ENCODE measurements around the gene NDUFAF3.

Gene NDUFAF3

DNA sequence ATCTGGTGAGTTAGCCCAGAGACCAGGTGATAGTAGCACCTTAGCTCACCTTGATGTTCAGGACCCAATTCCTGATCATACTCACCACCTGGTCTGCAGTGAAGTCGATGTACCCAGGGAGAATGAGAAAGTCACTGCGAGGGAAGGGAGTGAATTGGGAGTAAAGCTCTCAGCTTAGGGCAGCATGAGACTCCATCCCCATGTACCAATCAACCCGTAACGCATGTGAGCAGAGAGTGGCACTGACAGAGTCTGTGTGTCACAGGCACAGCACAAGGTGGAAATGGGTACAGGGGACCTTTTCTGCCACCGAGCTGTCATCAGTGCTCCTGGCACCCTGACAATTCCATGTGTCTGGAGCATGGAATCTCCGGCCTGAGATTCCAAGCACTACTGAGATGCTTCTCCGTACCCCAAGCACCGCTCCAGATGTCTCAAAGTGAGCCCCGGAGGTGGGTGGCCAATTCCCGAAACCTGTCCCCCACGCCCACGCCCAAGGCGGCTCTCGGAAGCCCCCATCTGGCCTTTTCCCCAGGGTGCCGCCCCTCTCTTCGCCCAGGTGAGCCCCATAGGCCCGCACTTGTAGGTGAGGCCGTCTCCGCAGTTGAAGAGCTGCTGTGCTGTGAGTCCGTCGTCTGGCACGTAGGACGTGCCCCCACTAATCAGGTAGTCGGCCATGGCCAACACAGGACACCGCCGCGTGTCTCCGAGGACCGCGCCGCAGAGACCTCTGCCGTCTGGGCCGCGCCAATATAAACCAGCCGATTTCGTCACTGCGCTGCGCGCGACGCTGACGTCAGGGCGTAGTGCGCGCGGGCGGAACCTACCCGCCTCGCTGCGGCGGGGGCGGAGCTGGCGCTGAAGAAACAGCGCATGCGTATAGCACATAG, 7.0 kb downstream of the NDUFAF3 start, which contains the start of gene IMPDH2 (continued):
- TF ChIP-seq ZSCAN30 (tag by site-specific recombination; IDR thresholded peaks at IDR 0.05), result peak; percentile 36; the same call in 1 of the 2 replicates
- TF ChIP-seq ZNF510 (tag by site-specific recombination; IDR thresholded peaks at IDR 0.05; ENCODE audit: insufficient replicate concordance), result no peak
- TF ChIP-seq, protein P1, sequence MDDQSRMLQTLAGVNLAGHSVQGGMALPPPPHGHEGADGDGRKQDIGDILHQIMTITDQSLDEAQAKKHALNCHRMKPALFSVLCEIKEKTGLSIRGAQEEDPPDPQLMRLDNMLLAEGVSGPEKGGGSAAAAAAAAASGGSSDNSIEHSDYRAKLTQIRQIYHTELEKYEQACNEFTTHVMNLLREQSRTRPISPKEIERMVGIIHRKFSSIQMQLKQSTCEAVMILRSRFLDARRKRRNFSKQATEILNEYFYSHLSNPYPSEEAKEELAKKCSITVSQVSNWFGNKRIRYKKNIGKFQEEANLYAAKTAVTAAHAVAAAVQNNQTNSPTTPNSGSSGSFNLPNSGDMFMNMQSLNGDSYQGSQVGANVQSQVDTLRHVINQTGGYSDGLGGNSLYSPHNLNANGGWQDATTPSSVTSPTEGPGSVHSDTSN (CRISPR knock-in tag; IDR thresholded peaks at IDR 0.05), result no peak
- TF ChIP-seq SALL2 (tag by site-specific recombination; IDR thresholded peaks at IDR 0.05; ENCODE audit: borderline replicate concordance), result no peak
- no peak for TF ChIP-seq ZNF169 (tag by site-specific recombination; IDR thresholded peaks at IDR 0.05)
- TF ChIP-seq ZNF274 (IDR thresholded peaks at IDR 0.05; ENCODE audit: low read length), result no peak
- TF ChIP-seq ZNF274 (tag by site-specific recombination; IDR thresholded peaks at IDR 0.05; ENCODE audit: borderline replicate concordance), result no peak
- TF ChIP-seq ZNF660 (tag by site-specific recombination; IDR thresholded peaks at IDR 0.05), result peak; percentile 74; the same call in 1 of the 2 replicates
- TF ChIP-seq ZNF571 (tag by site-specific recombination; IDR thresholded peaks at IDR 0.05), result no peak
- TF ChIP-seq, protein P2, sequence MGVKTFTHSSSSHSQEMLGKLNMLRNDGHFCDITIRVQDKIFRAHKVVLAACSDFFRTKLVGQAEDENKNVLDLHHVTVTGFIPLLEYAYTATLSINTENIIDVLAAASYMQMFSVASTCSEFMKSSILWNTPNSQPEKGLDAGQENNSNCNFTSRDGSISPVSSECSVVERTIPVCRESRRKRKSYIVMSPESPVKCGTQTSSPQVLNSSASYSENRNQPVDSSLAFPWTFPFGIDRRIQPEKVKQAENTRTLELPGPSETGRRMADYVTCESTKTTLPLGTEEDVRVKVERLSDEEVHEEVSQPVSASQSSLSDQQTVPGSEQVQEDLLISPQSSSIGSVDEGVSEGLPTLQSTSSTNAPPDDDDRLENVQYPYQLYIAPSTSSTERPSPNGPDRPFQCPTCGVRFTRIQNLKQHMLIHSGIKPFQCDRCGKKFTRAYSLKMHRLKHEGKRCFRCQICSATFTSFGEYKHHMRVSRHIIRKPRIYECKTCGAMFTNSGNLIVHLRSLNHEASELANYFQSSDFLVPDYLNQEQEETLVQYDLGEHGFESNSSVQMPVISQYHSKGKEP (tag by site-specific recombination; IDR thresholded peaks at IDR 0.05), result no peak
- TF ChIP-seq WT1 (tag by site-specific recombination; IDR thresholded peaks at IDR 0.05), result peak; percentile 25; the same call in 1 of the 2 replicates
- TF ChIP-seq ZNF76 (tag by site-specific recombination; IDR thresholded peaks at IDR 0.05; ENCODE audit: borderline replicate concordance, low read depth), result peak; percentile 38; the same call in 1 of the 2 replicates
- TF ChIP-seq, protein P3, sequence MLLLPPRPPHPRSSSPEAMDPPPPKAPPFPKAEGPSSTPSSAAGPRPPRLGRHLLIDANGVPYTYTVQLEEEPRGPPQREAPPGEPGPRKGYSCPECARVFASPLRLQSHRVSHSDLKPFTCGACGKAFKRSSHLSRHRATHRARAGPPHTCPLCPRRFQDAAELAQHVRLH (tag by site-specific recombination; IDR thresholded peaks at IDR 0.05), result peak; percentile 48; the same call in 1 of the 2 replicates
- TF ChIP-seq, protein P4, sequence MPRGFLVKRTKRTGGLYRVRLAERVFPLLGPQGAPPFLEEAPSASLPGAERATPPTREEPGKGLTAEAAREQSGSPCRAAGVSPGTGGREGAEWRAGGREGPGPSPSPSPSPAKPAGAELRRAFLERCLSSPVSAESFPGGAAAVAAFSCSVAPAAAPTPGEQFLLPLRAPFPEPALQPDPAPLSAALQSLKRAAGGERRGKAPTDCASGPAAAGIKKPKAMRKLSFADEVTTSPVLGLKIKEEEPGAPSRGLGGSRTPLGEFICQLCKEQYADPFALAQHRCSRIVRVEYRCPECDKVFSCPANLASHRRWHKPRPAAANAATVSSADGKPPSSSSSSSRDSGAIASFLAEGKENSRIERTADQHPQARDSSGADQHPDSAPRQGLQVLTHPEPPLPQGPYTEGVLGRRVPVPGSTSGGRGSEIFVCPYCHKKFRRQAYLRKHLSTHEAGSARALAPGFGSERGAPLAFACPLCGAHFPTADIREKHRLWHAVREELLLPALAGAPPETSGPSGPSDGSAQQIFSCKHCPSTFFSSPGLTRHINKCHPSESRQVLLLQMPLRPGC (tag by site-specific recombination; IDR thresholded peaks at IDR 0.05), result peak; percentile 54
- no peak for TF ChIP-seq ZNF433 (tag by site-specific recombination; IDR thresholded peaks at IDR 0.05; ENCODE audit: low read depth)
- no peak for TF ChIP-seq ZNF404 (tag by site-specific recombination; IDR thresholded peaks at IDR 0.05)
- TF ChIP-seq ZNF596 (tag by site-specific recombination; IDR thresholded peaks at IDR 0.05), result no peak
- TF ChIP-seq GFI1B (tag by site-specific recombination; IDR thresholded peaks at IDR 0.05), result no peak
- TF ChIP-seq, protein P5, sequence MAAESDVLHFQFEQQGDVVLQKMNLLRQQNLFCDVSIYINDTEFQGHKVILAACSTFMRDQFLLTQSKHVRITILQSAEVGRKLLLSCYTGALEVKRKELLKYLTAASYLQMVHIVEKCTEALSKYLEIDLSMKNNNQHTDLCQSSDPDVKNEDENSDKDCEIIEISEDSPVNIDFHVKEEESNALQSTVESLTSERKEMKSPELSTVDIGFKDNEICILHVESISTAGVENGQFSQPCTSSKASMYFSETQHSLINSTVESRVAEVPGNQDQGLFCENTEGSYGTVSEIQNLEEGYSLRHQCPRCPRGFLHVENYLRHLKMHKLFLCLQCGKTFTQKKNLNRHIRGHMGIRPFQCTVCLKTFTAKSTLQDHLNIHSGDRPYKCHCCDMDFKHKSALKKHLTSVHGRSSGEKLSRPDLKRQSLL (tag by site-specific recombination; IDR thresholded peaks at IDR 0.05), result no peak
- TF ChIP-seq ZFP37 (tag by site-specific recombination; IDR thresholded peaks at IDR 0.05), result peak; percentile 84
- TF ChIP-seq ZNF544 (tag by site-specific recombination; IDR thresholded peaks at IDR 0.05), result no peak
- TF ChIP-seq, protein P6, sequence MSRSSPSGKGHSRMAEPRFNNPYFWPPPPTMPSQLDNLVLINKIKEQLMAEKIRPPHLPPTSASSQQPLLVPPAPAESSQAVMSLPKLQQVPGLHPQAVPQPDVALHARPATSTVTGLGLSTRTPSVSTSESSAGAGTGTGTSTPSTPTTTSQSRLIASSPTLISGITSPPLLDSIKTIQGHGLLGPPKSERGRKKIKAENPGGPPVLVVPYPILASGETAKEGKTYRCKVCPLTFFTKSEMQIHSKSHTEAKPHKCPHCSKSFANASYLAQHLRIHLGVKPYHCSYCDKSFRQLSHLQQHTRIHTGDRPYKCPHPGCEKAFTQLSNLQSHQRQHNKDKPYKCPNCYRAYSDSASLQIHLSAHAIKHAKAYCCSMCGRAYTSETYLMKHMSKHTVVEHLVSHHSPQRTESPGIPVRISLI (tag by site-specific recombination; IDR thresholded peaks at IDR 0.05), result no peak
- no peak for TF ChIP-seq GLI4 (tag by site-specific recombination; IDR thresholded peaks at IDR 0.05)
- TF ChIP-seq FEZF1 (tag by site-specific recombination; IDR thresholded peaks at IDR 0.05), result no peak
- TF ChIP-seq TRIM28 (IDR thresholded peaks at IDR 0.05; ENCODE audit: borderline replicate concordance, low read length), result no peak
- peak; percentile 56; the same call in 1 of the 2 replicates for TF ChIP-seq ZNF24 (tag by site-specific recombination; IDR thresholded peaks at IDR 0.05)
- peak; percentile 57; the same call in 1 of the 2 replicates for TF ChIP-seq ZNF324 (tag by site-specific recombination; IDR thresholded peaks at IDR 0.05)
- TF ChIP-seq ZBTB17 (tag by site-specific recombination; IDR thresholded peaks at IDR 0.05), result peak; percentile 38; the same call in 1 of the 2 replicates
- TF ChIP-seq ZBTB21 (tag by site-specific recombination; IDR thresholded peaks at IDR 0.05), result peak; percentile 96
